Activated B cell treated with CpG ODN at 0.5 μM for 24 hours (primary cell): ENCODE measurements around the gene GALNT6. TPM values are rescaled to one million over a fixed set of nuclear protein-coding genes. Genes with fewer than 3 reads are reported as not detected.

ENCODE experiments used
- ATAC-seq: fragments of 200-7000 bp; cut with Tn5 transposase; one replicate; pipeline ENCODE4 v1.10.0; 2021; ENCODE audit warnings: low read depth, mild to moderate bottlenecking, moderate library complexity
- CTCF ChIA-PET: fragments of 350-600 bp; sonication (Branson Sonifier 250); formaldehyde crosslinking; loops from one replicate; lab custom pipeline; 2021; ENCODE audit warnings: antibody characterized with exemption; lab: Charles Lee
- POLR2A ChIA-PET: fragments of 350-600 bp; sonication (Branson Sonifier 250); formaldehyde crosslinking; loops from one replicate; lab custom pipeline; 2021; ENCODE audit warnings: antibody characterized with exemption; lab: Charles Lee
- DNase-seq: peaks from one replicate; pipeline ENCODE4 v3.0.0; 2022
- H3K27ac Mint-ChIP-seq: one replicate; pipeline ENCODE4 v1.8.0; 2020; ENCODE audit warnings: mixed read lengths
- H3K27me3 Mint-ChIP-seq: one replicate; pipeline ENCODE4 v1.8.0; 2021; ENCODE audit warnings: mixed read lengths
- H3K36me3 Mint-ChIP-seq: one replicate; pipeline ENCODE4 v1.8.0; 2021; ENCODE audit warnings: low read depth, mixed read lengths
- H3K4me1 Mint-ChIP-seq: one replicate; pipeline ENCODE4 v1.8.0; 2021; ENCODE audit warnings: mixed read lengths
- H3K4me3 Mint-ChIP-seq: one replicate; pipeline ENCODE4 v1.8.0; 2020; ENCODE audit warnings: mild to moderate bottlenecking, mixed read lengths
- H3K9me3 Mint-ChIP-seq: one replicate; pipeline ENCODE4 v1.8.0; 2020; ENCODE audit warnings: mixed read lengths
- CTCF ChIP-seq: fragments of 200-600 bp; IDR thresholded peaks from one replicate; pipeline ENCODE4 v1.8.0; 2022; ENCODE audit warnings: antibody characterized with exemption, mild to moderate bottlenecking
- intact Hi-C: fragments of 100-400 bp; cut with micrococcal nuclease; formaldehyde crosslinking; loops from one replicate; pipeline ENCODE4 v1.15.1; 2024
- total RNA-seq: library from RNA; stranded (reverse); gene quantifications from 2 replicates; pipeline ENCODE4 v1.2.3, GENCODE V29; 2022

Gene GALNT6
- total RNA-seq, 1 donor from 2014 or later, result 24.4 TPM

- intact Hi-C loops, result no loop called here
- H3K9me3 Mint-ChIP-seq, result no peaks in the 10 kb centered on the region
- POLR2A ChIA-PET, result interaction anchor here (0.6 kb wide), 1 partner anchor 24 kb away, joined by 5 read pairs; no protein-coding TSS in a partner anchor
- peaks cover 13% of the 10 kb centered on the region for H3K4me1 Mint-ChIP-seq
- H3K27ac Mint-ChIP-seq, result no peak overlapping the region
- H3K36me3 Mint-ChIP-seq, result no peaks in the 10 kb centered on the region
- TF ChIP-seq CTCF, result no peak
- ATAC-seq (no peak), DNase-seq (no peak)
- H3K27me3 Mint-ChIP-seq, result no peaks in the 10 kb centered on the region
- CTCF ChIA-PET, result no interaction called here
- H3K4me3 Mint-ChIP-seq, result no peak overlapping the region
Observed at GRCh38 chr12:51415931-51416330, 24.7 kb upstream of the GALNT6 start.

- no peak for TF ChIP-seq CTCF
- ATAC-seq, result no peak
- no peak overlapping the region for H3K27ac Mint-ChIP-seq
- CTCF ChIA-PET, result no interaction called here
- POLR2A ChIA-PET, result no interaction called here
- intact Hi-C loops, result no loop called here
- H3K4me3 Mint-ChIP-seq, result no peak overlapping the region
- DNase-seq, result no peak
- H3K9me3 Mint-ChIP-seq, result no peaks in the 10 kb centered on the region
- no peaks in the 10 kb centered on the region for H3K36me3 Mint-ChIP-seq
- H3K4me1 Mint-ChIP-seq, result peaks cover 11% of the 10 kb centered on the region
- H3K27me3 Mint-ChIP-seq, result no peaks in the 10 kb centered on the region
Observed at GRCh38 chr12:51413791-51414190, 22.6 kb upstream of the GALNT6 start.

GRCh38 chr12:51413149-51413548 lies 21.9 kb upstream of the GALNT6 start:
- no peak for ATAC-seq
- no peak for TF ChIP-seq CTCF
- intact Hi-C loops, result no loop called here
- Mint-ChIP-seq H3K9me3 (no peaks in the 10 kb centered on the region), H3K27ac (no peak overlapping the region), H3K27me3 (no peaks in the 10 kb centered on the region), H3K36me3 (no peaks in the 10 kb centered on the region), H3K4me3 (no peak overlapping the region), H3K4me1 (peaks cover 11% of the 10 kb centered on the region)
- ChIA-PET CTCF (no interaction called here), POLR2A (no interaction called here)
- DNase-seq, result no peak

- Mint-ChIP-seq H3K36me3 (no peaks in the 10 kb centered on the region), H3K9me3 (no peaks in the 10 kb centered on the region), H3K27me3 (no peaks in the 10 kb centered on the region), H3K27ac (no peak overlapping the region), H3K4me1 (peaks cover 11% of the 10 kb centered on the region), H3K4me3 (no peak overlapping the region)
- ATAC-seq (no peak), DNase-seq (no peak)
- intact Hi-C loops, result no loop called here
- POLR2A ChIA-PET, result interaction anchor here (0.6 kb wide), 1 partner anchor 511 kb away, joined by 4 read pairs; no protein-coding TSS in a partner anchor
- CTCF ChIA-PET, result no interaction called here
- no peak for TF ChIP-seq CTCF
Observed at GRCh38 chr12:51409846-51410245, 18.6 kb upstream of the GALNT6 start.

GRCh38 chr12:51407604-51408003 lies 16.4 kb upstream of the GALNT6 start:
- Mint-ChIP-seq H3K9me3 (no peaks in the 10 kb centered on the region), H3K27me3 (no peaks in the 10 kb centered on the region), H3K4me1 (peaks cover 9% of the 10 kb centered on the region), H3K36me3 (no peaks in the 10 kb centered on the region), H3K4me3 (no peak overlapping the region), H3K27ac (no peak overlapping the region)
- intact Hi-C loops, result no loop called here
- DNase-seq, result no peak
- ATAC-seq, result no peak
- CTCF ChIA-PET, result no interaction called here
- TF ChIP-seq CTCF, result no peak
- POLR2A ChIA-PET, result interaction anchor here (0.6 kb wide), 1 partner anchor 312 kb away, joined by 4 read pairs; no protein-coding TSS in a partner anchor
